ENCODE data around the gene DNAAF1. TPM values are rescaled to one million over a fixed set of nuclear protein-coding genes. Genes with fewer than 3 reads are reported as not detected.

DNAAF1 gene
- total and polyA plus RNA-seq, 2 of the 8 experiments (the other 6 are each of a cell fraction or from before 2014, with no cell fraction given), result 0.09 to 0.15 TPM

- TF ChIP-seq ATF3 (IDR thresholded peaks at IDR 0.05; ENCODE audit: insufficient read depth, low read depth, low read length), result no peak
- TF ChIP-seq SP2 (IDR thresholded peaks at IDR 0.05; ENCODE audit: low read length), result no peak
- TF ChIP-seq BRCA1 (IDR thresholded peaks at IDR 0.05; ENCODE audit: low read depth, low read length), result no peak
- TF ChIP-seq GTF2F1 (IDR thresholded peaks at IDR 0.05; ENCODE audit: borderline replicate concordance, low read depth, low read length), result no peak
Observed at GRCh38 chr16:84132527-84133285, 12.4 kb upstream of the DNAAF1 start (continued).

Data from H1 (cell line).